Adrenal gland (tissue), 5 donors: Measurements from ENCODE around the gene ADGRB3.

ENCODE experiments used
- CTCF ChIP-seq, 6 experiments: fragments of 450-650 bp in 4 of 6; fragments of 200-600 bp in 2 of 6; sonication (generic) in 1 of 6; IDR thresholded peaks; 1 replicate in 5 of 6; 2 replicates in 1 of 6; pipeline versions ENCODE4 v1.5.1 to v1.8.0; 2016 to 2021; ENCODE audit warnings: antibody characterized with exemption in 6 of 6, mild to moderate bottlenecking in 2 of 6, moderate library complexity in 1 of 6
- POLR2A ChIP-seq, 2 donors: fragments of 450-650 bp; IDR thresholded peaks; one replicate each; pipeline ENCODE4 v1.6.1; 2017; ENCODE audit warnings: antibody characterized with exemption in 2 of 2, mild to moderate bottlenecking in 2 of 2, moderate library complexity in 1 of 2
- donor health status: DM: no; HTN: no; CAD: no.

GRCh38 chr6:69331886-69332285 lies 696.8 kb downstream of the ADGRB3 start:
- no peak for TF ChIP-seq CTCF (IDR thresholded peaks at IDR 0.05)
- TF ChIP-seq POLR2A (IDR thresholded peaks at IDR 0.05), result no peak
